ENCODE results near the gene PLS1. TPM values are rescaled to one million over a fixed set of nuclear protein-coding genes. Genes with fewer than 3 reads are reported as not detected.
"Not testable (repeated sequence)": the region's sequence is repeated elsewhere in the genome, so short reads cannot be mapped to it uniquely, and the experiment has no call there.

Gene PLS1, protein sequence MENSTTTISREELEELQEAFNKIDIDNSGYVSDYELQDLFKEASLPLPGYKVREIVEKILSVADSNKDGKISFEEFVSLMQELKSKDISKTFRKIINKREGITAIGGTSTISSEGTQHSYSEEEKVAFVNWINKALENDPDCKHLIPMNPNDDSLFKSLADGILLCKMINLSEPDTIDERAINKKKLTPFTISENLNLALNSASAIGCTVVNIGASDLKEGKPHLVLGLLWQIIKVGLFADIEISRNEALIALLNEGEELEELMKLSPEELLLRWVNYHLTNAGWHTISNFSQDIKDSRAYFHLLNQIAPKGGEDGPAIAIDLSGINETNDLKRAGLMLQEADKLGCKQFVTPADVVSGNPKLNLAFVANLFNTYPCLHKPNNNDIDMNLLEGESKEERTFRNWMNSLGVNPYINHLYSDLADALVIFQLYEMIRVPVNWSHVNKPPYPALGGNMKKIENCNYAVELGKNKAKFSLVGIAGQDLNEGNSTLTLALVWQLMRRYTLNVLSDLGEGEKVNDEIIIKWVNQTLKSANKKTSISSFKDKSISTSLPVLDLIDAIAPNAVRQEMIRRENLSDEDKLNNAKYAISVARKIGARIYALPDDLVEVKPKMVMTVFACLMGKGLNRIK
- total RNA-seq (2021; ENCODE audit: unreplicated experiment) (36.1 TPM), Bru-seq, nascent RNA (percentile 68 among the genes with signal in this experiment), BruChase-seq, experiment 1, labeled RNA remaining after a 2-hour chase (percentile 62 among the genes with signal in this experiment), BruChase-seq, experiment 2, labeled RNA remaining after a 6-hour chase (percentile 74 among the genes with signal in this experiment)
- polyA plus RNA-seq (2012; ENCODE audit: insufficient read length), result 23.3 TPM
- long read RNA-seq, transcript PLS1-202 (16 exons, 3,706 nt), result major isoform, 83 of 122 reads
- long read RNA-seq, partial matches to known transcripts, result 9 of 122 reads
- long read RNA-seq, other reads (novel, unspliced or antisense), result 30 of 122 reads

DNA sequence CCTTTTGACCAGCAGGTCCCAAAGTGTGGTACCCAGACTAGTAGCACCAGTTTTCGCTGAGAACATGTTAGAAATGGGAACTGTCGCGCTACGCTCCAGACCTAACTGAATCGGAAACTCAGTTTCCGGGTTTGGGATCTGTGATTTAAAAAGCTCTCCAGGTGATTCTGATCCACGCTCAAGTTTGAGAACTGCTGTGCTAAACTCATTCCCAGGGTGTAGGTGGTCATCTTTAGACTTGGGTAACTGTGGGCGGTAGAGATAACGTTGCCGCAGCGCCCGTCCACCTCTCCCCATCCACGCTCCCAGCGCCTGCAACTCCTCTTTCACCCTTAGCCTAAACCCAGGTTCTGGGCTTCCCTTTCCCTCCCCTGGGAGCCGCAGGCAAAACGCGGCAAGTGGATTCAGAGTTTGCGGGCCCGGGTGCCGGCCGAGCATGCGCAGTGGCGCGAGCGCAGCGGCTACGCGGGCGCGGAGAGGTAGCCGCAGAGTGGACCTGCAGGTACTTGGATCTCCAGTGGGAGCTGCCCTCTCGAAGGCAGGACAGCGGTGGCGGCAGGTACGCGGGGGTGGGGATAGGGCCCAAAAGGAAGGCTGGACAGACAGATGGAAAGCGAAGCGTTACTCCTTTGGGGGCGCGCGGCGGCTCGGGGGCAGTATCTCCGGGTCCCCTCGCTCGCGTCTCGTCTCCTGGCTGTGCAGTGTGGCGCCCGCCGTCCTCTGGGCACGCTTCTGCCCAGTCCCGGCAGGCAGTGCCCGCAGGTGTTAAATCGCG, at the start of gene PLS1:
PLS1 (plus strand) TSS at position 443 of the 775 bp plus-strand sequence. CDS start 67,845 bp downstream, outside the sequence.
- H3K27ac ChIP-seq (ENCODE audit: low read length), result peak within 1 kb of the TSS; percentile 96
- H3K4me1 ChIP-seq (ENCODE audit: control insufficient read depth, insufficient read depth, low read length), result peaks cover 22% of the 10 kb centered on the region
- intact Hi-C loops (cut with micrococcal nuclease; ENCODE audit: unreplicated experiment) (no loop called here), in situ Hi-C loops (cut with HindIII; ENCODE audit: low pct_unique_long_range_greater_than_20kb, low sequenced_read_pairs) (no loop called here)
- TF ChIP-seq, protein P1, sequence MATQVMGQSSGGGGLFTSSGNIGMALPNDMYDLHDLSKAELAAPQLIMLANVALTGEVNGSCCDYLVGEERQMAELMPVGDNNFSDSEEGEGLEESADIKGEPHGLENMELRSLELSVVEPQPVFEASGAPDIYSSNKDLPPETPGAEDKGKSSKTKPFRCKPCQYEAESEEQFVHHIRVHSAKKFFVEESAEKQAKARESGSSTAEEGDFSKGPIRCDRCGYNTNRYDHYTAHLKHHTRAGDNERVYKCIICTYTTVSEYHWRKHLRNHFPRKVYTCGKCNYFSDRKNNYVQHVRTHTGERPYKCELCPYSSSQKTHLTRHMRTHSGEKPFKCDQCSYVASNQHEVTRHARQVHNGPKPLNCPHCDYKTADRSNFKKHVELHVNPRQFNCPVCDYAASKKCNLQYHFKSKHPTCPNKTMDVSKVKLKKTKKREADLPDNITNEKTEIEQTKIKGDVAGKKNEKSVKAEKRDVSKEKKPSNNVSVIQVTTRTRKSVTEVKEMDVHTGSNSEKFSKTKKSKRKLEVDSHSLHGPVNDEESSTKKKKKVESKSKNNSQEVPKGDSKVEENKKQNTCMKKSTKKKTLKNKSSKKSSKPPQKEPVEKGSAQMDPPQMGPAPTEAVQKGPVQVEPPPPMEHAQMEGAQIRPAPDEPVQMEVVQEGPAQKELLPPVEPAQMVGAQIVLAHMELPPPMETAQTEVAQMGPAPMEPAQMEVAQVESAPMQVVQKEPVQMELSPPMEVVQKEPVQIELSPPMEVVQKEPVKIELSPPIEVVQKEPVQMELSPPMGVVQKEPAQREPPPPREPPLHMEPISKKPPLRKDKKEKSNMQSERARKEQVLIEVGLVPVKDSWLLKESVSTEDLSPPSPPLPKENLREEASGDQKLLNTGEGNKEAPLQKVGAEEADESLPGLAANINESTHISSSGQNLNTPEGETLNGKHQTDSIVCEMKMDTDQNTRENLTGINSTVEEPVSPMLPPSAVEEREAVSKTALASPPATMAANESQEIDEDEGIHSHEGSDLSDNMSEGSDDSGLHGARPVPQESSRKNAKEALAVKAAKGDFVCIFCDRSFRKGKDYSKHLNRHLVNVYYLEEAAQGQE (IDR thresholded peaks at IDR 0.05; ENCODE audit: insufficient read depth in 1 of 2, low read depth in 2 of 2, low read length in 1 of 2), result no peak
- TF ChIP-seq TCF7L2 (IDR thresholded peaks at IDR 0.05; ENCODE audit: low read depth, low read length) (peak; percentile 44; the same call in 1 of the 2 replicates), SIN3A (IDR thresholded peaks at IDR 0.05; ENCODE audit: borderline replicate concordance, insufficient read depth, low read depth, low read length) (0 out of 2 replicates have a peak, but pooled peaks have one; percentile 17), POLR2AphosphoS5 (IDR thresholded peaks at IDR 0.05; ENCODE audit: low read depth, low read length) (peak; percentile 95)
- TF ChIP-seq, protein P2, sequence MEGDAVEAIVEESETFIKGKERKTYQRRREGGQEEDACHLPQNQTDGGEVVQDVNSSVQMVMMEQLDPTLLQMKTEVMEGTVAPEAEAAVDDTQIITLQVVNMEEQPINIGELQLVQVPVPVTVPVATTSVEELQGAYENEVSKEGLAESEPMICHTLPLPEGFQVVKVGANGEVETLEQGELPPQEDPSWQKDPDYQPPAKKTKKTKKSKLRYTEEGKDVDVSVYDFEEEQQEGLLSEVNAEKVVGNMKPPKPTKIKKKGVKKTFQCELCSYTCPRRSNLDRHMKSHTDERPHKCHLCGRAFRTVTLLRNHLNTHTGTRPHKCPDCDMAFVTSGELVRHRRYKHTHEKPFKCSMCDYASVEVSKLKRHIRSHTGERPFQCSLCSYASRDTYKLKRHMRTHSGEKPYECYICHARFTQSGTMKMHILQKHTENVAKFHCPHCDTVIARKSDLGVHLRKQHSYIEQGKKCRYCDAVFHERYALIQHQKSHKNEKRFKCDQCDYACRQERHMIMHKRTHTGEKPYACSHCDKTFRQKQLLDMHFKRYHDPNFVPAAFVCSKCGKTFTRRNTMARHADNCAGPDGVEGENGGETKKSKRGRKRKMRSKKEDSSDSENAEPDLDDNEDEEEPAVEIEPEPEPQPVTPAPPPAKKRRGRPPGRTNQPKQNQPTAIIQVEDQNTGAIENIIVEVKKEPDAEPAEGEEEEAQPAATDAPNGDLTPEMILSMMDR (IDR thresholded peaks at IDR 0.05), result no peak; the same call in 1 of the 2 replicates
- BruUV-seq (replicated peaks), result no TSS peak
- peak; percentile 95 for ATAC-seq
- H3K9me3 ChIP-seq (ENCODE audit: control insufficient read depth, insufficient read depth, low read depth, low read length), result no peaks in the 10 kb centered on the region
- no peaks in the 10 kb centered on the region for H3K36me3 ChIP-seq (ENCODE audit: control insufficient read depth, insufficient read depth, low read length)
- DNase-seq (ENCODE audit: low read depth, low spot score), result peak; percentile 80
- POLR2A ChIA-PET, result interaction anchor here (1.0 kb wide), 1 partner anchor 128 kb away, joined by 4 read pairs; the partner anchor contains the start of gene TRPC1
- CTCF ChIA-PET, result interaction anchor here (0.6 kb wide), 2 partner anchors 146 to 1167 kb away, joined by 3 to 4 read pairs; no protein-coding TSS in a partner anchor
- H3K27me3 ChIP-seq (ENCODE audit: control insufficient read depth, insufficient read depth, low read length), result no peaks in the 10 kb centered on the region
- H3K4me3 ChIP-seq (ENCODE audit: low read depth in 2 of 2, low read length in 2 of 2), result peak within 1 kb of the TSS; percentile 63 to 94

DNA sequence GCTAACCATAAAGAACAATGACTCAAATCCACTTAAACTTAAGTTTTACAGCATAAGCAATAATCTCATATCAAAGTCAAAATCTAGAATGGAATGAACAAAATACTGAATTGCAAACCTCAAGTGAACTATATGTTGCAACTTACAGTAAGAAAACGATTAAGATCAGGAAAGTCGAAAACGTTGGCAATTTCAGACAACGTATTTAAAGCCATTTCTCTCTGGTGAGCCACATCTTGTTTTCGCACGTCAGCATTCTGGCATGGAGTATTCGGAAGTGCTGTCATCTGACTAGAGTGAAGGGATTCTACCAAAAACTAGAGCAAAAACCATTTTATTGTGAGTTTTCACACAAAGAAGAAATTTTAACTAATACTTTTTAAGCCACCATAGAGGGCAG, 46.2 kb upstream of the PLS1 start:
- Histone ChIP-seq H3K9me3 (ENCODE audit: control insufficient read depth, insufficient read depth, low read depth, low read length) (no peaks in the 10 kb centered on the region), H3K4me1 (ENCODE audit: control insufficient read depth, insufficient read depth, low read length) (no peaks in the 10 kb centered on the region), H3K27ac (ENCODE audit: low read length) (no peak overlapping the region), H3K27me3 (ENCODE audit: control insufficient read depth, insufficient read depth, low read length) (no peaks in the 10 kb centered on the region), H3K36me3 (ENCODE audit: control insufficient read depth, insufficient read depth, low read length) (peaks cover 26% of the 10 kb centered on the region), H3K4me3 (ENCODE audit: low read depth in 2 of 2, low read length in 2 of 2) (no peak overlapping the region)
- no peak for DNase-seq (ENCODE audit: low read depth, low spot score)
- ChIA-PET CTCF (no interaction called here), POLR2A (interaction anchor here (0.6 kb wide), 1 partner anchor 170 kb away, joined by 3 read pairs; no protein-coding TSS in a partner anchor)
- intact Hi-C loops (cut with micrococcal nuclease; ENCODE audit: unreplicated experiment) (no loop called here), in situ Hi-C loops (cut with HindIII; ENCODE audit: low pct_unique_long_range_greater_than_20kb, low sequenced_read_pairs) (no loop called here)
- no peak for TF ChIP-seq SIN3A (IDR thresholded peaks at IDR 0.05; ENCODE audit: borderline replicate concordance, insufficient read depth, low read depth, low read length)
- TF ChIP-seq, protein P2 (IDR thresholded peaks at IDR 0.05), result no peak
- no peak for TF ChIP-seq TCF7L2 (IDR thresholded peaks at IDR 0.05; ENCODE audit: low read depth, low read length)
- no peak for TF ChIP-seq POLR2AphosphoS5 (IDR thresholded peaks at IDR 0.05; ENCODE audit: low read depth, low read length)
- BruUV-seq (replicated peaks), result no TSS peak
- ATAC-seq, result no peak

DNA sequence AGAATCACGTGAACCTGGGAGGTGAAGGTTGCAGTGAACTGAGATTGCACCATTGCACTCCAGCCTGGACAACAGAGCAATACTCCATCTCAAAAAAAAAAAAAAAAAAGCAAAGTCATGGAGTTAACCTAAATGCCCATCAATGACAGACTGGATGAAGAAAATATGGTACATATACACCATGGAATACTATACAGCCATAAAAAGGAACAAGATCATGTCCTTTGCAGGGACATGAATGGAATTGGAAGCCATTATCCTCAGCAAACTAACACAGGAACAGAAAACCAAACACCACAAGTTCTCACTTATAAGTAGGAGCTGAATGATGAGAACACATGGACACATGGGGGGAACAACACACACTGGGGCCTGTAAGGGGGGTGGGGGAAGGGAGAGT, 43.6 kb upstream of the PLS1 start:
- H3K4me1 ChIP-seq (ENCODE audit: control insufficient read depth, insufficient read depth, low read length); H3K9me3 ChIP-seq (ENCODE audit: control insufficient read depth, insufficient read depth, low read depth, low read length); DNase-seq (ENCODE audit: low read depth, low spot score); in situ Hi-C loops (cut with HindIII; ENCODE audit: low pct_unique_long_range_greater_than_20kb, low sequenced_read_pairs); ATAC-seq; CTCF ChIA-PET; intact Hi-C loops (cut with micrococcal nuclease; ENCODE audit: unreplicated experiment); POLR2A ChIA-PET; H3K27ac ChIP-seq (ENCODE audit: low read length); BruUV-seq (replicated peaks); H3K4me3 ChIP-seq (ENCODE audit: low read depth in 2 of 2, low read length in 2 of 2); H3K27me3 ChIP-seq (ENCODE audit: control insufficient read depth, insufficient read depth, low read length): not testable (repeated sequence)
- H3K36me3 ChIP-seq (ENCODE audit: control insufficient read depth, insufficient read depth, low read length), result peaks cover 40% of the 10 kb centered on the region
